Neuron (in vitro differentiated cells): ENCODE results near the gene EVPLL.
"Not testable (repeated sequence)": the region's sequence is repeated elsewhere in the genome, so short reads cannot be mapped to it uniquely, and the experiment has no call there.

Source experiments
- H2AFZ ChIP-seq: one replicate; pipeline ENCODE4 v1.6.1; 2013; ENCODE audit warnings: low read depth, mild to moderate bottlenecking, inconsistent platforms, low read length, moderate library complexity
- H3K27me3 ChIP-seq: one replicate; pipeline ENCODE4 v1.6.1; 2013; ENCODE audit warnings: low read length; ENCODE audit not compliant: insufficient read depth
- H3K36me3 ChIP-seq: one replicate; pipeline ENCODE4 v1.6.1; 2013; ENCODE audit warnings: low read length; ENCODE audit not compliant: insufficient read depth
- H3K4me1 ChIP-seq: one replicate; pipeline ENCODE4 v1.6.1; 2013; ENCODE audit warnings: low read length; ENCODE audit not compliant: insufficient read depth
- H3K4me3 ChIP-seq: 2 replicates; pipeline ENCODE4 v1.5.1; 2013; ENCODE audit warnings: mild to moderate bottlenecking, low read length, moderate library complexity
- H3K9me3 ChIP-seq: one replicate; pipeline ENCODE4 v1.6.1; 2013; ENCODE audit warnings: low read length

The EVPLL gene

GRCh38 chr17:18377437-18378204 is at the start of gene EVPLL:
Gene EVPLL, plus strand, starts transcription at chr17:18377778. Its CDS starts 3,160 bp downstream, at chr17:18380938.
- no peaks in the 10 kb centered on the region for H3K4me1 ChIP-seq
- no peaks in the 10 kb centered on the region for H3K36me3 ChIP-seq

GRCh38 chr17:18328643-18329204 is 48.9 kb upstream of the EVPLL start:
- no peaks in the 10 kb centered on the region for H3K4me1 ChIP-seq
- peaks cover 65% of the 10 kb centered on the region for H3K36me3 ChIP-seq
- no peak overlapping the region for H3K4me3 ChIP-seq
- H3K9me3 ChIP-seq: peaks cover 3% of the 10 kb centered on the region
- H2AFZ ChIP-seq: no peak overlapping the region
- no peaks in the 10 kb centered on the region for H3K27me3 ChIP-seq

More at GRCh38 chr17:18377437-18378204, at the start of gene EVPLL:
- H2AFZ ChIP-seq: no peak within 1 kb of the TSS
- H3K4me3 ChIP-seq: no peak within 1 kb of the TSS
- H3K9me3 ChIP-seq: no peaks in the 10 kb centered on the region
- peaks cover 2% of the 10 kb centered on the region for H3K27me3 ChIP-seq

- no peaks in the 10 kb centered on the region for H3K9me3 ChIP-seq
- no peak overlapping the region for H3K4me3 ChIP-seq
- H3K27me3 ChIP-seq: no peaks in the 10 kb centered on the region
- H3K4me1 ChIP-seq: no peaks in the 10 kb centered on the region
- peaks cover 58% of the 10 kb centered on the region for H3K36me3 ChIP-seq
- H2AFZ ChIP-seq: no peak overlapping the region
These were observed 45.7 kb upstream of the EVPLL start for GRCh38 chr17:18331879-18332278.

- no peak overlapping the region for H3K4me3 ChIP-seq
- H3K27me3 ChIP-seq: no peaks in the 10 kb centered on the region
- no peaks in the 10 kb centered on the region for H3K4me1 ChIP-seq
- no peak overlapping the region for H2AFZ ChIP-seq
- H3K36me3 ChIP-seq: peaks cover 59% of the 10 kb centered on the region
- no peaks in the 10 kb centered on the region for H3K9me3 ChIP-seq
These were observed 44.6 kb upstream of the EVPLL start for GRCh38 chr17:18332909-18333489.

- not testable (repeated sequence) for H2AFZ ChIP-seq, H3K4me1 ChIP-seq, H3K4me3 ChIP-seq, H3K27me3 ChIP-seq
- Histone ChIP-seq H3K36me3 (peaks cover 58% of the 10 kb centered on the region), H3K9me3 (peaks cover 15% of the 10 kb centered on the region)
These were observed 39.4 kb upstream of the EVPLL start for GRCh38 chr17:18338158-18338557.

GRCh38 chr17:18339933-18340332 is 37.6 kb upstream of the EVPLL start:
- no peaks in the 10 kb centered on the region for H3K27me3 ChIP-seq
- no peaks in the 10 kb centered on the region for H3K4me1 ChIP-seq
- H3K36me3 ChIP-seq: peaks cover 56% of the 10 kb centered on the region
- H3K9me3 ChIP-seq: peaks cover 15% of the 10 kb centered on the region
- no peak overlapping the region for H2AFZ ChIP-seq
- H3K4me3 ChIP-seq: no peak overlapping the region

GRCh38 chr17:18344021-18344420 is 33.6 kb upstream of the EVPLL start:
- no peaks in the 10 kb centered on the region for H3K27me3 ChIP-seq
- no peaks in the 10 kb centered on the region for H3K4me1 ChIP-seq
- no peak overlapping the region for H2AFZ ChIP-seq
- no peak overlapping the region for H3K4me3 ChIP-seq
- H3K36me3 ChIP-seq: peaks cover 62% of the 10 kb centered on the region
- peaks cover 14% of the 10 kb centered on the region for H3K9me3 ChIP-seq

GRCh38 chr17:18353541-18353940 is 24.0 kb upstream of the EVPLL start:
- H3K27me3 ChIP-seq: no peaks in the 10 kb centered on the region
- H3K36me3 ChIP-seq: peaks cover 23% of the 10 kb centered on the region
- H2AFZ ChIP-seq: no peak overlapping the region
- H3K4me3 ChIP-seq: no peak overlapping the region
- no peaks in the 10 kb centered on the region for H3K9me3 ChIP-seq
- H3K4me1 ChIP-seq: no peaks in the 10 kb centered on the region

GRCh38 chr17:18356624-18357023 is 21.0 kb upstream of the EVPLL start:
- H3K9me3 ChIP-seq: no peaks in the 10 kb centered on the region
- no peak overlapping the region for H2AFZ ChIP-seq
- no peaks in the 10 kb centered on the region for H3K4me1 ChIP-seq
- H3K36me3 ChIP-seq: peaks cover 19% of the 10 kb centered on the region
- H3K27me3 ChIP-seq: no peaks in the 10 kb centered on the region
- H3K4me3 ChIP-seq: no peak overlapping the region

GRCh38 chr17:18360518-18360917 is 17.1 kb upstream of the EVPLL start:
- peaks cover 3% of the 10 kb centered on the region for H3K36me3 ChIP-seq
- no peak overlapping the region for H3K4me3 ChIP-seq
- H3K9me3 ChIP-seq: no peaks in the 10 kb centered on the region
- H3K4me1 ChIP-seq: peaks cover 5% of the 10 kb centered on the region
- no peaks in the 10 kb centered on the region for H3K27me3 ChIP-seq
- H2AFZ ChIP-seq: no peak overlapping the region

GRCh38 chr17:18361837-18362697 is 15.5 kb upstream of the EVPLL start:
- peak overlapping the region; percentile 74 for H3K4me3 ChIP-seq
- peaks cover 5% of the 10 kb centered on the region for H3K4me1 ChIP-seq

GRCh38 chr17:18362698-18363100 is 14.9 kb upstream of the EVPLL start:
- Histone ChIP-seq H3K4me1 (peaks cover 5% of the 10 kb centered on the region), H3K27me3 (no peaks in the 10 kb centered on the region), H3K4me3 (peak overlapping the region; percentile 74), H2AFZ (peak overlapping the region; percentile 48), H3K36me3 (no peaks in the 10 kb centered on the region), H3K9me3 (no peaks in the 10 kb centered on the region)

More at GRCh38 chr17:18361837-18362697, 15.5 kb upstream of the EVPLL start:
- Histone ChIP-seq H3K27me3 (no peaks in the 10 kb centered on the region), H2AFZ (no peak overlapping the region), H3K36me3 (no peaks in the 10 kb centered on the region), H3K9me3 (no peaks in the 10 kb centered on the region)
